Heart left ventricle (tissue), 13 donors: ENCODE results near the gene CNTFR.

Source experiments
- POLR2A ChIP-seq, 2 donors: fragments of 450-650 bp; IDR thresholded peaks; one replicate each; pipeline ENCODE4 v1.6.1; 2017; ENCODE audit warnings: antibody characterized with exemption in 2 of 2, mild to moderate bottlenecking in 2 of 2, moderate library complexity in 2 of 2
- TF ChIP-seq, protein P1 (sequence below), 12 donors: fragments of 200-600 bp; sonication (generic) in 4 of 12; IDR thresholded peaks; one replicate each; pipeline versions ENCODE4 v1.5.0 to v1.8.0; 2018 to 2022; ENCODE audit warnings: antibody characterized with exemption in 12 of 12, mild to moderate bottlenecking in 5 of 12
- donor health status: ischemic (EF 13 %, LVEDD 7.1; RV severe dilation, severe dysfunction).
- donor health status: DM: no; HTN: yes; CAD: no.
- donor health status: DM: no; HTN: no; CAD: no.
- donor health status: ischemic (EF 25% LVEDD 6.9; RV normal size, moderate dysfunction).
- donor health status: ischemic (EF 25% LVEDD 5.7; RV mildly dilated, moderate dysfunction).
- donor health status: ischemic (EF 35%, LVEDD 5.7; RV mildly dilated, moderate dysfunction).
- donor health status: nonischemic (EF 11% LVEDD 7.7; RV severe dilation, severe dysfunction).
- donor health status: DM: yes; HTN: yes; CAD: no.
- donor health status: PGD.
- donor health status: ischemic (EF 29% LVEDD 5.4; RV normal size, mild dysfunction).
- donor health status: nonischemic (EF 23%, LVEDD 6.1; RV moderate dilation, normal function).

DNA sequence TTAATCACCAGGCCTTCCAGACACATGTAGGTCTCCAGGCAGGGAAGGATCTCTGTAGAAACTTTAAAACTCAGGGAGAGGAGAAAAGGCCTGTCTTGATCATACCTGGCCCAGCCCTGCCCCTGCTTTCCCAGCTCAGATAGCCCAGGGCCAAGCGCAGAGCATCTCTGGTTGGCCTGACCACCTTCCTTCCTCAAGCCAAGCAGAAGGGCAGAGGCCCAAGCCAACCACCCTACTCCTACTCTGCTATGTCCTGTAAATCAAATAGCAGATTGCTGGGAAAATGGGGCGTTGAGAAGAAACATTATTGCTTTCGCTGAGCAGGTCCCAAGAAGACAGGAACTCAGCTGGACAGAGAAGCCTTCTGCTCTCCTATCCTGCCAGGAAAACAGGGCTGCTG is 81.1 kb downstream of the CNTFR start:
- TF ChIP-seq POLR2A (IDR thresholded peaks at IDR 0.05), result no peak
- TF ChIP-seq, protein P1, sequence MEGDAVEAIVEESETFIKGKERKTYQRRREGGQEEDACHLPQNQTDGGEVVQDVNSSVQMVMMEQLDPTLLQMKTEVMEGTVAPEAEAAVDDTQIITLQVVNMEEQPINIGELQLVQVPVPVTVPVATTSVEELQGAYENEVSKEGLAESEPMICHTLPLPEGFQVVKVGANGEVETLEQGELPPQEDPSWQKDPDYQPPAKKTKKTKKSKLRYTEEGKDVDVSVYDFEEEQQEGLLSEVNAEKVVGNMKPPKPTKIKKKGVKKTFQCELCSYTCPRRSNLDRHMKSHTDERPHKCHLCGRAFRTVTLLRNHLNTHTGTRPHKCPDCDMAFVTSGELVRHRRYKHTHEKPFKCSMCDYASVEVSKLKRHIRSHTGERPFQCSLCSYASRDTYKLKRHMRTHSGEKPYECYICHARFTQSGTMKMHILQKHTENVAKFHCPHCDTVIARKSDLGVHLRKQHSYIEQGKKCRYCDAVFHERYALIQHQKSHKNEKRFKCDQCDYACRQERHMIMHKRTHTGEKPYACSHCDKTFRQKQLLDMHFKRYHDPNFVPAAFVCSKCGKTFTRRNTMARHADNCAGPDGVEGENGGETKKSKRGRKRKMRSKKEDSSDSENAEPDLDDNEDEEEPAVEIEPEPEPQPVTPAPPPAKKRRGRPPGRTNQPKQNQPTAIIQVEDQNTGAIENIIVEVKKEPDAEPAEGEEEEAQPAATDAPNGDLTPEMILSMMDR (IDR thresholded peaks at IDR 0.05), result no peak
